Osteoblast (primary cell): ENCODE results near the gene GPR108. TPM values are rescaled to one million over a fixed set of nuclear protein-coding genes. Genes with fewer than 3 reads are reported as not detected.

Source experiments
- DNase-seq: peaks from one replicate; pipeline ENCODE4 v3.0.0; 2011; ENCODE audit warnings: low spot score, mixed read lengths; ENCODE audit not compliant: insufficient read length; ENCODE audit errors: missing footprints
- H2AFZ ChIP-seq: 2 replicates; pipeline ENCODE4 v1.6.0; 2011; ENCODE audit warnings: mild to moderate bottlenecking, low read length
- H3K27ac ChIP-seq: 2 replicates; pipeline ENCODE4 v1.5.1; 2011; ENCODE audit warnings: mild to moderate bottlenecking, low read depth, low read length, moderate library complexity
- H3K27me3 ChIP-seq: 2 replicates; pipeline ENCODE4 v1.6.0; 2012; ENCODE audit warnings: mild to moderate bottlenecking, control low read depth, inconsistent platforms, low read length, moderate library complexity; ENCODE audit not compliant: insufficient read depth
- H3K36me3 ChIP-seq: 2 replicates; pipeline ENCODE4 v1.5.1; 2011; ENCODE audit warnings: mild to moderate bottlenecking, low read length, control low read depth, moderate library complexity; ENCODE audit not compliant: insufficient read depth
- H3K4me1 ChIP-seq: 2 replicates; pipeline ENCODE4 v1.5.1; 2011; ENCODE audit warnings: mild to moderate bottlenecking, low read length, control low read depth, moderate library complexity; ENCODE audit not compliant: insufficient read depth
- H3K4me2 ChIP-seq: 2 replicates; pipeline ENCODE4 v1.6.0; 2011; ENCODE audit warnings: mild to moderate bottlenecking, low read length; ENCODE audit not compliant: insufficient read depth
- H3K4me3 ChIP-seq: fragments of 200-600 bp; sonication (generic); 3 replicates; pipeline ENCODE4 v1.5.1; 2012; ENCODE audit warnings: mild to moderate bottlenecking, low read length, inconsistent platforms; ENCODE audit not compliant: insufficient read depth
- H3K79me2 ChIP-seq: 2 replicates; pipeline ENCODE4 v1.6.0; 2012; ENCODE audit warnings: mild to moderate bottlenecking, low read length, control low read depth, inconsistent platforms; ENCODE audit not compliant: insufficient read depth
- H3K9me3 ChIP-seq: 2 replicates; pipeline ENCODE4 v1.5.1; 2011; ENCODE audit warnings: low read depth, low read length, control low read depth
- H4K20me1 ChIP-seq: 2 replicates; pipeline ENCODE4 v1.6.0; 2012; ENCODE audit warnings: mild to moderate bottlenecking, low read length, control low read depth; ENCODE audit not compliant: insufficient read depth
- CTCF ChIP-seq: IDR thresholded peaks from 2 replicates; pipeline ENCODE4 v1.5.1; 2011; ENCODE audit warnings: mild to moderate bottlenecking, low read depth, low read length, moderate library complexity; ENCODE audit errors: extremely low read depth
- total RNA-seq: library from RNA; depleted of rRNA; stranded (reverse); fragments of >200 nt; gene quantifications from 2 replicates; pipeline ENCODE4 v1.2.3, GENCODE V29; 2012

Gene GPR108
- total RNA-seq, 1 donor, result 42.3 TPM

GRCh38 chr19:6745965-6746364 is 8.6 kb upstream of the GPR108 start:
- TF ChIP-seq CTCF, result no peak
- peaks cover 51% of the 10 kb centered on the region for H3K36me3 ChIP-seq
- no peak overlapping the region for H3K4me3 ChIP-seq
- no peak for DNase-seq
- H3K27ac ChIP-seq, result no peak overlapping the region
- H3K4me2 ChIP-seq, result no peak overlapping the region
- no peak overlapping the region for H2AFZ ChIP-seq
- H3K27me3 ChIP-seq, result no peaks in the 10 kb centered on the region
- no peaks in the 10 kb centered on the region for H3K9me3 ChIP-seq
- peaks cover 23% of the 10 kb centered on the region for H3K4me1 ChIP-seq
- H3K79me2 ChIP-seq, result peaks cover 14% of the 10 kb centered on the region
- peaks cover 13% of the 10 kb centered on the region for H4K20me1 ChIP-seq

- Histone ChIP-seq H3K27me3 (no peaks in the 10 kb centered on the region), H3K4me3 (peak overlapping the region; percentile 30), H3K27ac (peak overlapping the region; percentile 0), H3K9me3 (no peaks in the 10 kb centered on the region), H3K79me2 (peaks cover 26% of the 10 kb centered on the region), H3K4me1 (peaks cover 23% of the 10 kb centered on the region), H3K4me2 (peak overlapping the region; percentile 59), H2AFZ (peak overlapping the region; percentile 4), H3K36me3 (peaks cover 41% of the 10 kb centered on the region), H4K20me1 (peaks cover 11% of the 10 kb centered on the region)
- peak; percentile 99 for DNase-seq
- no peak for TF ChIP-seq CTCF
Measured at GRCh38 chr19:6744381-6745301, 7.3 kb upstream of the GPR108 start.

GRCh38 chr19:6743714-6744380 is 6.5 kb upstream of the GPR108 start:
- H3K27ac ChIP-seq, result peak overlapping the region; percentile 0
- DNase-seq, result peak; percentile 48
- H2AFZ ChIP-seq, result no peak overlapping the region
- H3K4me1 ChIP-seq, result peaks cover 28% of the 10 kb centered on the region
- H3K4me2 ChIP-seq, result peak overlapping the region; percentile 59
- no peak for TF ChIP-seq CTCF
- no peaks in the 10 kb centered on the region for H3K9me3 ChIP-seq
- H4K20me1 ChIP-seq, result peaks cover 11% of the 10 kb centered on the region
- H3K27me3 ChIP-seq, result no peaks in the 10 kb centered on the region
- peaks cover 34% of the 10 kb centered on the region for H3K36me3 ChIP-seq
- H3K4me3 ChIP-seq, result no peak overlapping the region
- H3K79me2 ChIP-seq, result peaks cover 27% of the 10 kb centered on the region

GRCh38 chr19:6743066-6743465 is 5.7 kb upstream of the GPR108 start:
- Histone ChIP-seq H3K4me2 (no peak overlapping the region), H4K20me1 (peaks cover 11% of the 10 kb centered on the region), H3K36me3 (peaks cover 27% of the 10 kb centered on the region), H3K4me3 (no peak overlapping the region), H3K79me2 (peaks cover 27% of the 10 kb centered on the region), H3K27me3 (no peaks in the 10 kb centered on the region), H3K4me1 (peaks cover 36% of the 10 kb centered on the region), H3K27ac (no peak overlapping the region), H2AFZ (no peak overlapping the region), H3K9me3 (no peaks in the 10 kb centered on the region)
- peak; percentile 68 for DNase-seq
- TF ChIP-seq CTCF, result no peak
